ENCODE measurements around the gene FLT3.

Gene FLT3

GRCh38 chr13:27973961-27974662 is 126.3 kb downstream of the FLT3 start:
- TF ChIP-seq, protein P1, sequence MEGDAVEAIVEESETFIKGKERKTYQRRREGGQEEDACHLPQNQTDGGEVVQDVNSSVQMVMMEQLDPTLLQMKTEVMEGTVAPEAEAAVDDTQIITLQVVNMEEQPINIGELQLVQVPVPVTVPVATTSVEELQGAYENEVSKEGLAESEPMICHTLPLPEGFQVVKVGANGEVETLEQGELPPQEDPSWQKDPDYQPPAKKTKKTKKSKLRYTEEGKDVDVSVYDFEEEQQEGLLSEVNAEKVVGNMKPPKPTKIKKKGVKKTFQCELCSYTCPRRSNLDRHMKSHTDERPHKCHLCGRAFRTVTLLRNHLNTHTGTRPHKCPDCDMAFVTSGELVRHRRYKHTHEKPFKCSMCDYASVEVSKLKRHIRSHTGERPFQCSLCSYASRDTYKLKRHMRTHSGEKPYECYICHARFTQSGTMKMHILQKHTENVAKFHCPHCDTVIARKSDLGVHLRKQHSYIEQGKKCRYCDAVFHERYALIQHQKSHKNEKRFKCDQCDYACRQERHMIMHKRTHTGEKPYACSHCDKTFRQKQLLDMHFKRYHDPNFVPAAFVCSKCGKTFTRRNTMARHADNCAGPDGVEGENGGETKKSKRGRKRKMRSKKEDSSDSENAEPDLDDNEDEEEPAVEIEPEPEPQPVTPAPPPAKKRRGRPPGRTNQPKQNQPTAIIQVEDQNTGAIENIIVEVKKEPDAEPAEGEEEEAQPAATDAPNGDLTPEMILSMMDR (conservative IDR thresholded peaks at IDR 0.05): no peak
- H3K27ac ChIP-seq: no peak overlapping the region

- no peak overlapping the region for H3K27ac ChIP-seq
- TF ChIP-seq, protein P1 (conservative IDR thresholded peaks at IDR 0.05): no peak
Observed at GRCh38 chr13:27973291-27973690, 127.1 kb downstream of the FLT3 start.

DNA sequence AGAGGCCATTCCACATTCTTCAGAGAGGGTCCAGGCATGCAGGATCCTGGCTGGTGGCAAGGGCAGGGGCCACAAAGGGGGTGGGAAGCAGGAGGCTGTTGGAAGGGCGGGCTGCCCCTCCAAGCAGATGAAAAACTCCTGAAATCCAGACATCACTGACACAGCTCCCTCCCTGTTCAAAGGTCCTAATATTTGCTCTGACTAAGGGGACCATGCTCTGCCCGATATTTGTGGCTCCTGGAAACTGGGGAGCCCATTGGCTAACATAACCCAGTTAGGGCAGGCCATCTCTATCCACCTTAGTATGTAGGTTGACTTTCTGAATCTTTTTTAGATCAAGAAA is 127.9 kb downstream of the FLT3 start:
- no peak overlapping the region for H3K27ac ChIP-seq
- TF ChIP-seq, protein P1 (conservative IDR thresholded peaks at IDR 0.05): no peak

DNA sequence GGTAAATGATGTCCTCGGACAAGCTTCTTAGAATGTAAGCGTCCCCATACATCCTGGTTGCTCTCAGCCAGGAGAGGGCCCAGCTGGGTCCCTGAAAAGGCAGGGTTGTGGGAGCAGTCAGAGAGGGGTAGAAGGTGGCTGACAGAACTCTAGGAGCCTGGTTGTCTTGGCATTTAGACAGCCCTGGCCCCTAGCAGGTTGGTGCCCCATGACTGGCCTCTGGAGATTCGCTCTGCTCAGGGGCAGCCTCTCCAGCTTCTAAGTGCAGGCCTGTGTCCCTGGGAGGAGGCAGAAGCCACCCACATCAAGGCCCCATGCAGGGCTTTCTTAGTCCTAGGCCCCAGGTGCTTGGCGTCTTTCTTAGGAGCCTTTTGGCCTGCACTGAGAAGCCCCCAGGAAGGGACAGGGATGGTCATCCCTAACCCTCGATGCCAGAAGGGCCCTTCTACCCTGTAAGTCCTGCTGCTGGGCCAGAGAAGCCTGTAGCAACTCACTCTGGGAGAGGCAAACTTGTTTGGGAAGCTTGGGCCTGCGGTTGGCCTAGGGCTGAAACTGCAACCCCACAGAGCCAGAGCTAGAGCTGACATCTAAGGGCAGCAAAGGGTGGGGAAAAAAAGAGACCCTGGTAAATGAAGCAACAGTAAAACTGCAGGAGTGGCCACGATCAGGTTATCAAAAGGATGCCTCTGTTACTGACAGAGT is 128.4 kb downstream of the FLT3 start:
- no peak overlapping the region for H3K27ac ChIP-seq
- TF ChIP-seq, protein P1 (conservative IDR thresholded peaks at IDR 0.05): no peak

DNA sequence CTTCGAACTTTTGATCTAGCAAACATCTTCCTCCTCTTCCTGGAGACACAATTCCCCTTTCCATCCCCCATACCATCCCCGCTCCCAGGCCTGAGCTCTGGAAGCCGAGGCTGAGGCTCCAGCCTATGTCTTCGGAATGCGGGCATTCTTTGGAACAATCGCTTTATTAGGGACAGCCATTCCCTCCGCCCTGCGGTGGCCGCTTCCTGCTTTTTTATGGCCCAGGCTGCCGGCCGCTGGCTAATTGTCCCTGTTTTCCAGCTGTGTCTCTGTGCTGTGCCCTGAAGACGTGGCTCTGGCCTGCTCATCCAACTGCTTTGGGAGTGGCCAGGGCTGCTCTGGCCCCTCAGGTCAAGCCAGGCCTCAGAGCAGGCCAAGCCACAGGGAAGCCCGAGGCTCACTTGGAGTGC is 129.1 kb downstream of the FLT3 start:
- TF ChIP-seq, protein P1 (conservative IDR thresholded peaks at IDR 0.05): no peak
- no peak overlapping the region for H3K27ac ChIP-seq

- TF ChIP-seq, protein P1 (conservative IDR thresholded peaks at IDR 0.05): no peak
- H3K27ac ChIP-seq: no peak overlapping the region
Observed at GRCh38 chr13:27970382-27971235, 129.8 kb downstream of the FLT3 start.

- peak overlapping the region; percentile 89; the same call in 1 of the 2 replicates for H3K27ac ChIP-seq
- TF ChIP-seq, protein P1 (conservative IDR thresholded peaks at IDR 0.05): no peak
Observed at GRCh38 chr13:27969866-27970229, 130.5 kb downstream of the FLT3 start.
